Upper lobe of left lung (tissue), 4 donors: ENCODE results near the gene KRT74.

ENCODE experiments used
- POLR2A ChIP-seq, 4 donors: fragments of 450-650 bp; IDR thresholded peaks; one replicate each; pipeline ENCODE4 v1.5.1; 2016 to 2017; ENCODE audit warnings: antibody characterized with exemption in 4 of 4, mild to moderate bottlenecking in 2 of 4
- TF ChIP-seq, protein P1 (sequence below), 6 experiments: fragments of 450-650 bp in 4 of 6; fragments of 200-600 bp in 2 of 6; sonication (generic) in 2 of 6; IDR thresholded peaks; one replicate each; pipeline ENCODE4 v1.5.1; 2016 to 2019; ENCODE audit warnings: antibody characterized with exemption in 6 of 6

DNA sequence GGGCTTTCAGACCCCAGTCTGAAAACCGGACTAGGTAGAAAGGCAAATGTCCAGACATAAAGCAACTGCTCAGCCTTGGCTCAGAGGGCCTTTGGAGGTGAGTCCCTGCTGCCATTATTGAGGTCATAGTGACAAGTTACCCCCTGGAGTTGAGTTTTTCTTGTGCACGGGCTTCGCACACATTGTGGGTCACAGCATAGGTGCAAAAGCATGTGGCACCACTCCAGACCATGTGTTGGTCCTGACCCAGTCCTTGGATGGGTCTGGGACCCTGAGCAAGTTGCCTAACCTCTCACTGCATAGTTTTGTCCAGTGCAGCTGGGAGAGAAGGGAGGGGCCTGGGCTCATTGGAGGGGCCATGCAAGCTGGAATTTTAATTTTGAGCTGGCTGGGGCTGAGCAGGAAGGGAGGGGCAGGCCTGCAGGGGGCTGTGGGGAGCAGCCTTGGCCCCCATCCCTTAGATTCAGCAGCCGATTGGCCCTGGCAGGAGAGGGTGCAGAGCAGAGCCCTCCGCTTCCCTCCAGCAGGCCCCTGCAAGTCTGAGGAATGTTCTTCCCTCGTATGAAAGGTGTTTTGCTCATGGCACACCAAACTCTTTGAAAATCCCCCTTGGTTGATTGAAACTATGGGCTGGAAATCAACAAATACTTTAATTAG, 49.3 kb downstream of the KRT74 start:
- TF ChIP-seq, protein P1, sequence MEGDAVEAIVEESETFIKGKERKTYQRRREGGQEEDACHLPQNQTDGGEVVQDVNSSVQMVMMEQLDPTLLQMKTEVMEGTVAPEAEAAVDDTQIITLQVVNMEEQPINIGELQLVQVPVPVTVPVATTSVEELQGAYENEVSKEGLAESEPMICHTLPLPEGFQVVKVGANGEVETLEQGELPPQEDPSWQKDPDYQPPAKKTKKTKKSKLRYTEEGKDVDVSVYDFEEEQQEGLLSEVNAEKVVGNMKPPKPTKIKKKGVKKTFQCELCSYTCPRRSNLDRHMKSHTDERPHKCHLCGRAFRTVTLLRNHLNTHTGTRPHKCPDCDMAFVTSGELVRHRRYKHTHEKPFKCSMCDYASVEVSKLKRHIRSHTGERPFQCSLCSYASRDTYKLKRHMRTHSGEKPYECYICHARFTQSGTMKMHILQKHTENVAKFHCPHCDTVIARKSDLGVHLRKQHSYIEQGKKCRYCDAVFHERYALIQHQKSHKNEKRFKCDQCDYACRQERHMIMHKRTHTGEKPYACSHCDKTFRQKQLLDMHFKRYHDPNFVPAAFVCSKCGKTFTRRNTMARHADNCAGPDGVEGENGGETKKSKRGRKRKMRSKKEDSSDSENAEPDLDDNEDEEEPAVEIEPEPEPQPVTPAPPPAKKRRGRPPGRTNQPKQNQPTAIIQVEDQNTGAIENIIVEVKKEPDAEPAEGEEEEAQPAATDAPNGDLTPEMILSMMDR (IDR thresholded peaks at IDR 0.05) = no peak
- TF ChIP-seq POLR2A (IDR thresholded peaks at IDR 0.05) = no peak
